DND-41 (cell line): ENCODE data around the gene CTDP1.

Experiments
- ATAC-seq: fragments of 200-7000 bp; cut with Tn5 transposase; 3 replicates; pipeline ENCODE4 v1.9.1; 2021; ENCODE audit warnings: low read depth; ENCODE audit not compliant: insufficient read depth
- DNase-seq: peaks from one replicate; pipeline ENCODE4 v3.0.0-alpha.2; 2020
- H2AFZ ChIP-seq: 2 replicates; pipeline ENCODE4 v1.6.0; 2012; ENCODE audit warnings: low read depth, low read length
- H3K27ac ChIP-seq: 2 replicates; pipeline ENCODE4 v1.5.1; 2012; ENCODE audit warnings: low read length, inconsistent platforms
- H3K27me3 ChIP-seq: fragments of 200-600 bp; sonication (generic); 2 replicates; pipeline ENCODE4 v1.6.0; 2012; ENCODE audit warnings: low read length, mild to moderate bottlenecking, inconsistent platforms; ENCODE audit not compliant: insufficient read depth, poor library complexity
- H3K36me3 ChIP-seq: 2 replicates; pipeline ENCODE4 v1.5.1; 2012; ENCODE audit warnings: low read length, inconsistent platforms; ENCODE audit not compliant: insufficient read depth
- H3K4me1 ChIP-seq: 2 replicates; pipeline ENCODE4 v1.5.1; 2012; ENCODE audit warnings: mild to moderate bottlenecking, low read length; ENCODE audit not compliant: insufficient read depth
- H3K4me2 ChIP-seq: 2 replicates; pipeline ENCODE4 v1.6.0; 2012; ENCODE audit warnings: mild to moderate bottlenecking, moderate library complexity, low read length, inconsistent platforms; ENCODE audit not compliant: insufficient read depth
- H3K4me3 ChIP-seq, 2 experiments: fragments of 200-600 bp in 1 of 2; shearing (Covaris generic) in 1 of 2; 2 replicates each; pipeline ENCODE4 v1.5.1; 2012 to 2016; ENCODE audit warnings: inconsistent platforms in 2 of 2, low read length in 2 of 2, mild to moderate bottlenecking in 2 of 2, low read depth in 1 of 2, moderate library complexity in 1 of 2
- H3K79me2 ChIP-seq: 2 replicates; pipeline ENCODE4 v1.6.0; 2012; ENCODE audit warnings: low read length, inconsistent platforms; ENCODE audit not compliant: insufficient read depth
- H3K9ac ChIP-seq: 2 replicates; pipeline ENCODE4 v1.6.0; 2012; ENCODE audit warnings: low read depth, mild to moderate bottlenecking, inconsistent platforms, low read length, moderate library complexity
- H3K9me3 ChIP-seq: 2 replicates; pipeline ENCODE4 v1.5.1; 2012; ENCODE audit warnings: low read length, moderate library complexity, mild to moderate bottlenecking, inconsistent platforms; ENCODE audit not compliant: insufficient read depth, severe bottlenecking
- H4K20me1 ChIP-seq: 2 replicates; pipeline ENCODE4 v1.6.0; 2012; ENCODE audit warnings: low read length; ENCODE audit not compliant: insufficient read depth
- CTCF ChIP-seq: IDR thresholded peaks from 2 replicates; pipeline ENCODE4 v1.5.1; 2012; ENCODE audit warnings: borderline replicate concordance, low read length, moderate library complexity, mild to moderate bottlenecking; ENCODE audit not compliant: poor library complexity, severe bottlenecking; ENCODE audit errors: extremely low read depth
- EZH2 ChIP-seq: IDR thresholded peaks from 3 replicates; pipeline ENCODE4 v1.6.1; 2012; ENCODE audit warnings: borderline replicate concordance, low read depth, mild to moderate bottlenecking, moderate library complexity, low read length, inconsistent platforms; ENCODE audit not compliant: severe bottlenecking

CTDP1 gene

GRCh38 chr18:79775441-79776221 lies 96.0 kb downstream of the CTDP1 start:
- ATAC-seq (no peak), DNase-seq (no peak)
- Histone ChIP-seq H4K20me1 (no peaks in the 10 kb centered on the region; the same call in 1 of the 2 replicates), H3K36me3 (no peaks in the 10 kb centered on the region), H3K79me2 (no peaks in the 10 kb centered on the region), H3K4me3 (no peak overlapping the region), H3K27me3 (no peaks in the 10 kb centered on the region), H2AFZ (no peak overlapping the region), H3K9ac (no peak overlapping the region), H3K4me1 (no peaks in the 10 kb centered on the region), H3K27ac (no peak overlapping the region), H3K4me2 (no peak overlapping the region), H3K9me3 (no peaks in the 10 kb centered on the region)
- TF ChIP-seq EZH2 (no peak), CTCF (no peak)

GRCh38 chr18:79776674-79777073 lies 97.1 kb downstream of the CTDP1 start:
- H2AFZ ChIP-seq: no peak overlapping the region
- DNase-seq: no peak
- no peak overlapping the region for H3K4me2 ChIP-seq
- H3K27ac ChIP-seq: no peak overlapping the region
- H3K9me3 ChIP-seq: no peaks in the 10 kb centered on the region
- no peaks in the 10 kb centered on the region for H3K4me1 ChIP-seq
- no peak overlapping the region for H3K9ac ChIP-seq
- H3K4me3 ChIP-seq: no peak overlapping the region
- TF ChIP-seq CTCF: no peak
- TF ChIP-seq EZH2: no peak
- H3K27me3 ChIP-seq: no peaks in the 10 kb centered on the region
- H3K79me2 ChIP-seq: no peaks in the 10 kb centered on the region
- H4K20me1 ChIP-seq: no peaks in the 10 kb centered on the region; the same call in 1 of the 2 replicates
- no peaks in the 10 kb centered on the region for H3K36me3 ChIP-seq
- no peak for ATAC-seq

GRCh38 chr18:79778291-79778791 lies 98.7 kb downstream of the CTDP1 start:
- no peak overlapping the region for H3K4me2 ChIP-seq
- DNase-seq (no peak), ATAC-seq (no peak)
- no peak overlapping the region for H3K27ac ChIP-seq
- H3K9me3 ChIP-seq: no peaks in the 10 kb centered on the region
- no peak overlapping the region for H2AFZ ChIP-seq
- no peaks in the 10 kb centered on the region for H3K36me3 ChIP-seq
- H3K9ac ChIP-seq: no peak overlapping the region
- no peaks in the 10 kb centered on the region for H3K4me1 ChIP-seq
- H3K4me3 ChIP-seq: no peak overlapping the region
- H3K79me2 ChIP-seq: no peaks in the 10 kb centered on the region
- TF ChIP-seq CTCF: no peak
- no peak for TF ChIP-seq EZH2
- no peaks in the 10 kb centered on the region for H4K20me1 ChIP-seq
- H3K27me3 ChIP-seq: no peaks in the 10 kb centered on the region
